GM12878 (cell line): ENCODE data around the gene DVL2. TPM values are rescaled to one million over a fixed set of nuclear protein-coding genes. Genes with fewer than 3 reads are reported as not detected.
A peak's percentile ranks its signal among the peaks of the same experiment; 100 is the strongest.

Source experiments
- ATAC-seq: fragments of 200-7000 bp; cut with Tn5 transposase; 3 replicates; pipeline ENCODE4 v1.9.1; 2020; ENCODE audit warnings: mild to moderate bottlenecking, moderate library complexity
- BruUV-seq: library from RNA; stranded (reverse); fragments of 400-500 nt; replicated peaks from 2 replicates; lab custom pipeline; 2021; lab: Mats Ljungman, UMichigan
- CTCF ChIA-PET: fragments of 300-600 bp; sonication (Branson Sonifier 250); formaldehyde crosslinking; extraction: SDS; loops from one replicate; lab custom pipeline; 2021; ENCODE audit warnings: inconsistent platforms; lab: Yijun Ruan, JAX
- POLR2A ChIA-PET: fragments of 350-600 bp; formaldehyde crosslinking; extraction: SDS; loops from one replicate; lab custom pipeline; 2021; ENCODE audit warnings: inconsistent platforms; lab: Charles Lee
- RAD21 ChIA-PET: fragments of 300-600 bp; sonication (Branson Sonifier 250); formaldehyde crosslinking; loops from one replicate; lab custom pipeline; 2023; ENCODE audit warnings: antibody characterized with exemption; ENCODE audit not compliant: unreplicated experiment; lab: Charles Lee
- SMC1A ChIA-PET: fragments of 300-600 bp; sonication (Branson Sonifier 250); formaldehyde crosslinking; loops from one replicate; lab custom pipeline; 2023; ENCODE audit not compliant: unreplicated experiment, uncharacterized antibody; lab: Charles Lee
- DNase-seq: peaks from one replicate; pipeline ENCODE4 v3.0.0-alpha.2; 2011; ENCODE audit warnings: low read depth, low spot score
- FAIRE-seq: peaks from 3 replicates; lab custom pipeline; 2011; peaks lifted over from hg19 to GRCh38; lab: Jason Lieb, UNC
- H2AFZ ChIP-seq: 2 replicates; pipeline ENCODE4 v1.6.0; 2011; ENCODE audit warnings: low read depth, low read length, control low read depth; ENCODE audit not compliant: control insufficient read depth
- H3K27ac ChIP-seq: 2 replicates; pipeline ENCODE4 v1.5.1; 2011; ENCODE audit warnings: control low read depth; ENCODE audit not compliant: control insufficient read depth, insufficient read depth
- H3K27me3 ChIP-seq, 2 experiments: replicated peaks in 1 of 2; 2 replicates each; pipeline versions ENCODE4 v1.6.0 to v1.6.1; 2011; ENCODE audit warnings: low read length in 1 of 2; ENCODE audit not compliant: control insufficient read depth in 2 of 2, insufficient read depth in 2 of 2
- H3K36me3 ChIP-seq, 2 experiments: 2 replicates each; pipeline ENCODE4 v1.5.1; 2011; ENCODE audit warnings: low read length in 1 of 2; ENCODE audit not compliant: control insufficient read depth in 2 of 2, insufficient read depth in 2 of 2
- H3K4me1 ChIP-seq: 2 replicates; pipeline ENCODE4 v1.6.1; 2011; ENCODE audit warnings: mild to moderate bottlenecking, low read length, moderate library complexity, mixed read lengths; ENCODE audit not compliant: control insufficient read depth, insufficient read depth
- H3K4me2 ChIP-seq: 2 replicates; pipeline ENCODE4 v1.6.0; 2011; ENCODE audit warnings: control low read depth; ENCODE audit not compliant: control insufficient read depth, insufficient read depth
- H3K4me3 ChIP-seq: fragments of 200-600 bp; sonication (generic); 2 replicates; pipeline ENCODE4 v1.5.1; 2016
- H3K79me2 ChIP-seq: 2 replicates; pipeline ENCODE4 v1.6.0; 2011; ENCODE audit warnings: low read length; ENCODE audit not compliant: control insufficient read depth, insufficient read depth
- H3K9ac ChIP-seq: 2 replicates; pipeline ENCODE4 v1.8.0; 2011; ENCODE audit warnings: low read length, control low read depth, mixed read lengths; ENCODE audit not compliant: control insufficient read depth, insufficient read depth
- H3K9me3 ChIP-seq: replicated peaks from 3 replicates; pipeline ENCODE4 v1.5.1; 2011; ENCODE audit warnings: mild to moderate bottlenecking, low read length; ENCODE audit not compliant: control insufficient read depth, insufficient read depth
- H4K20me1 ChIP-seq: 2 replicates; pipeline ENCODE4 v1.6.0; 2011; ENCODE audit not compliant: control insufficient read depth, insufficient read depth
- CEBPB ChIP-seq, 2 experiments: fragments of 150-350 bp in 1 of 2; IDR thresholded peaks; 2 replicates each; pipeline ENCODE4 v1.6.1; 2012 to 2014; ENCODE audit warnings: low read depth in 2 of 2, low read length in 2 of 2, borderline replicate concordance in 1 of 2, inconsistent platforms in 1 of 2
- CTCF ChIP-seq, 3 experiments: IDR thresholded peaks in 2 of 3; conservative IDR thresholded peaks in 1 of 3; 2 replicates each; pipeline ENCODE4 v1.5.1; 2011; ENCODE audit warnings: low read depth in 3 of 3, low read length in 3 of 3, mild to moderate bottlenecking in 3 of 3, control low read depth in 2 of 3, moderate library complexity in 2 of 3, inconsistent platforms in 1 of 3, mixed read lengths in 1 of 3; ENCODE audit not compliant: control insufficient read depth in 2 of 3, insufficient read depth in 1 of 3; ENCODE audit errors: extremely low read depth in 1 of 3
- FOXK2 ChIP-seq: fragments of 450-650 bp; IDR thresholded peaks from 2 replicates; pipeline ENCODE4 v1.6.1; 2017; ENCODE audit warnings: mild to moderate bottlenecking, moderate library complexity
- HCFC1 ChIP-seq: fragments of 150-350 bp; IDR thresholded peaks from 2 replicates; pipeline ENCODE4 v1.6.1; 2014; ENCODE audit warnings: low read length
- NFIC ChIP-seq: IDR thresholded peaks from 2 replicates; pipeline ENCODE4 v1.6.1; 2012; ENCODE audit warnings: low read depth, mild to moderate bottlenecking, inconsistent platforms, low read length, moderate library complexity
- SMAD1 ChIP-seq: fragments of 450-650 bp; IDR thresholded peaks from 2 replicates; pipeline ENCODE4 v1.6.1; 2018; ENCODE audit warnings: mild to moderate bottlenecking, low read depth; ENCODE audit not compliant: partially characterized antibody
- SMC3 ChIP-seq: IDR thresholded peaks from 2 replicates; pipeline ENCODE4 v1.6.1; 2011; ENCODE audit warnings: low read length, improper control_type of control experiment, borderline replicate concordance
- SREBF1 ChIP-seq: IDR thresholded peaks from 2 replicates; pipeline ENCODE4 v1.6.1; 2012; ENCODE audit warnings: mild to moderate bottlenecking, low read length
- SUPT20H ChIP-seq: IDR thresholded peaks from 2 replicates; pipeline ENCODE4 v1.6.1; 2011; ENCODE audit warnings: low read depth, mild to moderate bottlenecking, low read length, moderate library complexity, borderline replicate concordance; ENCODE audit not compliant: control insufficient read depth
- TBL1XR1 ChIP-seq: IDR thresholded peaks from 2 replicates; pipeline ENCODE4 v1.6.1; 2012; ENCODE audit warnings: low read depth, low read length, improper control_type of control experiment
- USF1 ChIP-seq: IDR thresholded peaks from 2 replicates; pipeline ENCODE4 v1.6.1; 2011; ENCODE audit warnings: borderline replicate concordance, low read depth, mild to moderate bottlenecking, moderate library complexity, mixed read lengths, low read length; ENCODE audit not compliant: insufficient read depth; ENCODE audit errors: extremely low read length
- WGBS: methylation state at CpG from one replicate; pipeline ENCODE4 v1.1.6; 2016; ENCODE audit warnings: low lambda C conversion rate; ENCODE audit not compliant: insufficient replicate concordance, insufficient coverage; ENCODE audit errors: missing lambda C conversion rate; 5-methylcytosine and 5-hydroxymethylcytosine counted together
- in situ Hi-C: fragments of 300-500 bp; cut with MboI; formaldehyde crosslinking; loops from 9 replicates; pipeline ENCODE4 v1.14.3; 2018; ENCODE audit warnings: mixed read lengths
- intact Hi-C: fragments of 100-400 bp; cut with micrococcal nuclease; formaldehyde crosslinking; loops from one replicate; pipeline ENCODE4 v1.14.2; 2022; ENCODE audit not compliant: unreplicated experiment
- polyA plus RNA-seq, 11 experiments: library from polyadenylated mRNA; depleted of rRNA in 4 of 11; unstranded in 6 of 11; stranded (reverse) in 5 of 11; fragments of >200 nt; fragmentation: Nextera tagmentation in 4 of 11; fragmentation: Illumina TruSeq in 1 of 11; extraction: Ambion mirVana in 4 of 11; extraction: Trizol in 1 of 11; gene quantifications; 1 replicate in 1 of 11; 2 replicates in 10 of 11; pipeline versions ENCODE4 v1.2.1 to v1.2.3, GENCODE V29; 2011 to 2016; ENCODE audit warnings: inconsistent platforms in 2 of 11, missing spikeins in 2 of 11, low read depth in 1 of 11
- total RNA-seq, 4 experiments: library from RNA; depleted of rRNA in 3 of 4; stranded (reverse); fragments of >200 nt in 3 of 4; fragmentation: Illumina TruSeq in 1 of 4; extraction: Trizol in 1 of 4; gene quantifications; 2 replicates each; pipeline versions ENCODE4 v1.2.1 to v1.2.3, GENCODE V29; 2013 to 2021

Gene DVL2
- total and polyA plus RNA-seq, 10 of the 15 experiments (the other 5 are each of a cell fraction or from before 2014, with no cell fraction given), result 0.97 to 44.8 (median 23.2) TPM

DNA sequence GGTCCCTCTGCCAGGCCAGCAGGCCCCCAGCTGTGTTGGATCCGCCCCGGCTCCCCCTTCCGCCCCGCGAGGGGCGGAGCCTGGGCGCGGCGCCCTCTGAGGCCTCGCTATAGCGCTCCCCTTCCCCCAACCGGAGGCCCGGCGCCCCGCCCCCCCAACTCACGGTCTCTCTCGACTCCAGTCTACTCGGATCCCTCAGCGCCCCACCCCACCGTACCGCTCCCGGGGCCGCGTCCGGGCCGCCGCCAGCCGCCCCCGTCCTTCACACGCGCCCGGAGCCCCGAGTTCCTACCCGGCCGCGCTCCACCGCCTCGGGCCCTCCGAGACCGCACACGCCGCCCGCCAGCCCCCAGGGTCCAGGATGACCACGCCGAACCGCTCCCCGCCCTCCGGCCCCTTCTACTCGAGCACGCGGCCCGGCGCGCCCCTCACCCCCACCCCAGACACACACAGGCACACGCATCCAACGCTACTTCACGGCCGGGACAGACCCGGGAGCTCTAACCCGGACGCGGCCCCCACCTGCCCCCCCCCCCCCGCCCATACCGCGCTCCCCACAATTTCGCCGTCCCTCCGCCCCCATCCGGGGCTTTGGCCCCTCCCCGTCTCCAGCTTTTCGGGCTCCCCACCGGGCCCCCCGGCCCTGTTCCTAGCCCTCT, 3.6 kb upstream of the DVL2 start (continued):
- no peak for TF ChIP-seq SUPT20H
- TF ChIP-seq SMAD1, result no peak
- TF ChIP-seq SREBF1, result no peak
- TF ChIP-seq HCFC1, result no peak
- no peak for TF ChIP-seq TBL1XR1
- TF ChIP-seq, all 136 proteins: peak for 19

DNA sequence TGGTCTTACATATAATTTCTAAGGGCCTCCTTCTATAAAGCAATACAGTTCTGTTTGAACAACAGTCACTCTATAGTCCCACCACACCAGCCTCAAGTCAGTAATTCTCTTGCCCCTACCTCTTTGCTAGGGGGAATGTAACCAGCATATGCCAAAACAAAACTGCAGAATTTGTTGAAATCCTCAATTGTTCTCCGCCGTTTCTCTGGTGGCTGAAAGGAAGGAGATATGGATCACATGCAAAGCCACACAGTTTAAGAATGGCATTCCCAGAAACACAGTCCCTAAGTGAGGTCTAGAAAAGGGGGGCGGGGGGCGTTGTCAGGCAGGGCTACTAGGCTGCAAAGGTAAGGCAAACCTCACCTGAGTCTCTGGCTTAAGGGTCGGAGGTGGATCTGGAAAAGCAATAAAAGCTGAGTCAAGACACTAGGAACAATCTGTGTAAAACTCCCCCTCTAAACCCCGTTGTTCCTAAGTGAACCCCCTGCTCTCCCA, 3.0 kb upstream of the DVL2 start:
- Histone ChIP-seq H3K4me1 (peaks cover 29% of the 10 kb centered on the region), H3K79me2 (peaks cover 66% of the 10 kb centered on the region), H3K4me3 (peak overlapping the region; percentile 70), H3K36me3 (peaks cover 6 to 14% of the 10 kb centered on the region in 2 experiments), H4K20me1 (no peaks in the 10 kb centered on the region), H3K9ac (peak overlapping the region; percentile 70; the same call in 1 of the 2 replicates), H2AFZ (no peak overlapping the region), H3K27me3 (no peaks in the 10 kb centered on the region), H3K27ac (peak overlapping the region; percentile 74; the same call in 1 of the 2 replicates), H3K4me2 (peak overlapping the region; percentile 49), H3K9me3 (no peaks in the 10 kb centered on the region)
- TF ChIP-seq USF1, result no peak
- TF ChIP-seq CTCF (IDR thresholded peaks at IDR 0.05 in 2 of 3, conservative IDR thresholded peaks at IDR 0.05 in 1 of 3; ENCODE audit: control insufficient read depth in 2 of 3, extremely low read depth in 1 of 3, insufficient read depth in 1 of 3, low read depth in 3 of 3, low read length in 3 of 3), result no peak
- no peak for TF ChIP-seq NFIC
- TF ChIP-seq CEBPB (IDR thresholded peaks at IDR 0.05; ENCODE audit: borderline replicate concordance in 1 of 2, low read depth in 2 of 2, low read length in 2 of 2), result no peak
- no peak for TF ChIP-seq SMC3
- no peak for TF ChIP-seq FOXK2
- CTCF ChIA-PET, result interaction anchor here (0.5 to 6.0 kb wide), 4 partner anchors 17 to 191 kb away, joined by 3 to 70 read pairs (median 7); partner anchors contain the start of genes ACADVL and DLG4
- no peak for DNase-seq
- no TSS peak for BruUV-seq
- SMC1A ChIA-PET, result interaction anchor here (1.1 to 2.0 kb wide), 2 partner anchors 16 to 18 kb away, joined by 3 to 4 read pairs; partner anchors contain the start of genes ACADVL and DLG4
- RAD21 ChIA-PET, result interaction anchor here (1.2 to 6.3 kb wide), 4 partner anchors 12 to 114 kb away, joined by 3 to 51 read pairs (median 6); partner anchors contain the start of genes ACADVL, CTDNEP1, DLG4 and ELP5
- POLR2A ChIA-PET, result interaction anchor here (0.8 to 7.3 kb wide), 5 partner anchors 13 to 199 kb away, joined by 3 to 99 read pairs (median 3); partner anchors contain the start of genes ACADVL, CTDNEP1, DLG4 and ELP5
- FAIRE-seq, result no peak
- no peak for ATAC-seq
- intact Hi-C loops (no loop called here), in situ Hi-C loops (no loop called here)
- WGBS, result 34% methylated on average over 6 of the region's 6 CpGs
